ENCODE measurements around the gene HUS1. TPM values are rescaled to one million over a fixed set of nuclear protein-coding genes. Genes with fewer than 3 reads are reported as not detected.

Gene HUS1
- total and polyA plus RNA-seq, 2 of the 13 experiments (the other 11 are each of a cell fraction or from before 2014, with no cell fraction given), result 14.8 to 16.9 TPM

- TF ChIP-seq ZEB1 (IDR thresholded peaks at IDR 0.05; ENCODE audit: insufficient replicate concordance, low read depth) (peak; percentile 61), ZNF547 (CRISPR knock-in tag; IDR thresholded peaks at IDR 0.05) (0 out of 2 replicates have a peak, but pooled peaks have one; percentile 42), ZKSCAN1 (IDR thresholded peaks at IDR 0.05; ENCODE audit: low read length) (no peak), FLYWCH1 (CRISPR knock-in tag; IDR thresholded peaks at IDR 0.05) (0 out of 2 replicates have a peak, but pooled peaks have one; percentile 48), ZFAT (CRISPR knock-in tag; conservative IDR thresholded peaks at IDR 0.05) (peak; percentile 4; the same call in 1 of the 2 replicates), HIC2 (CRISPR knock-in tag; IDR thresholded peaks at IDR 0.05; ENCODE audit: low read depth) (no peak), REXO4 (CRISPR knock-in tag; IDR thresholded peaks at IDR 0.05; ENCODE audit: borderline replicate concordance) (no peak), ZNF615 (CRISPR knock-in tag; IDR thresholded peaks at IDR 0.05; ENCODE audit: borderline replicate concordance) (peak; percentile 83; the same call in 1 of the 2 replicates), HHEX (CRISPR knock-in tag; IDR thresholded peaks at IDR 0.05) (peak; percentile 60; the same call in 1 of the 2 replicates), ZNF7 (CRISPR knock-in tag; IDR thresholded peaks at IDR 0.05) (no peak), MLX (CRISPR knock-in tag; IDR thresholded peaks at IDR 0.05) (peak; percentile 43; the same call in 1 of the 2 replicates), CREBL2 (CRISPR knock-in tag; IDR thresholded peaks at IDR 0.05; ENCODE audit: borderline replicate concordance) (no peak), ZNF589 (CRISPR knock-in tag; conservative IDR thresholded peaks at IDR 0.05) (peak; percentile 43; the same call in 1 of the 2 replicates), FOXK2 (IDR thresholded peaks at IDR 0.05) (no peak; the same call in 1 of the 2 replicates), NFYB (CRISPR knock-in tag; IDR thresholded peaks at IDR 0.05) (peak; percentile 29; the same call in 1 of the 2 replicates), KDM5B (CRISPR knock-in tag; IDR thresholded peaks at IDR 0.05; ENCODE audit: borderline replicate concordance) (peak; percentile 90; the same call in 1 of the 2 replicates), BRF2 (CRISPR knock-in tag; IDR thresholded peaks at IDR 0.05) (peak; percentile 55; the same call in 1 of the 2 replicates), ZBTB7A (CRISPR knock-in tag; IDR thresholded peaks at IDR 0.05) (peak; percentile 72; the same call in 1 of the 2 replicates), LBX2 (CRISPR knock-in tag; IDR thresholded peaks at IDR 0.05; ENCODE audit: borderline replicate concordance) (no peak), TCF12 (IDR thresholded peaks at IDR 0.05) (no peak), TCF12 (CRISPR knock-in tag; IDR thresholded peaks at IDR 0.05) (peak; percentile 80; the same call in 1 of the 2 replicates), HMGXB3 (CRISPR knock-in tag; IDR thresholded peaks at IDR 0.05; ENCODE audit: borderline replicate concordance) (no peak)
Measured at GRCh38 chr7:47979145-47979831, at the start of gene HUS1 (continued).
